ENCODE results near the gene PIGH. TPM values are rescaled to one million over a fixed set of nuclear protein-coding genes. Genes with fewer than 3 reads are reported as not detected.

PIGH gene
- total RNA-seq, 1 donor = 16.3 TPM

GRCh38 chr14:67643713-67644112, 43.6 kb upstream of the PIGH start:
- Histone ChIP-seq H2AFZ (ENCODE audit: low read length) (no peak overlapping the region), H3K9me3 (ENCODE audit: low read depth, low read length) (no peaks in the 10 kb centered on the region), H3K27ac (ENCODE audit: low read depth, low read length) (no peak overlapping the region), H4K20me1 (ENCODE audit: insufficient read depth, low read length) (no peaks in the 10 kb centered on the region), H3K4me2 (ENCODE audit: insufficient read depth, low read length) (no peak overlapping the region), H3K36me3 (ENCODE audit: insufficient read depth, low read length) (peaks cover 4% of the 10 kb centered on the region), H3K27me3 (ENCODE audit: insufficient read depth, low read length) (no peaks in the 10 kb centered on the region), H3K4me3 (ENCODE audit: insufficient read depth, low read length) (no peak overlapping the region), H3K79me2 (ENCODE audit: insufficient read depth, low read length) (no peaks in the 10 kb centered on the region), H3K4me1 (ENCODE audit: insufficient read depth, low read length) (no peaks in the 10 kb centered on the region)
- TF ChIP-seq CTCF (IDR thresholded peaks at IDR 0.05; ENCODE audit: extremely low read depth, low read depth, low read length) = no peak
- no peak for DNase-seq (ENCODE audit: insufficient read length, low spot score, missing footprints)

GRCh38 chr14:67641902-67642749, 42.1 kb upstream of the PIGH start:
- H3K9me3 ChIP-seq (ENCODE audit: low read depth, low read length) = no peaks in the 10 kb centered on the region
- no peaks in the 10 kb centered on the region for H3K79me2 ChIP-seq (ENCODE audit: insufficient read depth, low read length)
- H4K20me1 ChIP-seq (ENCODE audit: insufficient read depth, low read length) = no peaks in the 10 kb centered on the region
- H3K4me2 ChIP-seq (ENCODE audit: insufficient read depth, low read length) = no peak overlapping the region
- H2AFZ ChIP-seq (ENCODE audit: low read length) = no peak overlapping the region
- H3K4me1 ChIP-seq (ENCODE audit: insufficient read depth, low read length) = no peaks in the 10 kb centered on the region
- no peak overlapping the region for H3K4me3 ChIP-seq (ENCODE audit: insufficient read depth, low read length)
- DNase-seq (ENCODE audit: insufficient read length, low spot score, missing footprints) = no peak
- TF ChIP-seq CTCF (IDR thresholded peaks at IDR 0.05; ENCODE audit: extremely low read depth, low read depth, low read length) = no peak
- no peaks in the 10 kb centered on the region for H3K36me3 ChIP-seq (ENCODE audit: insufficient read depth, low read length)
- H3K27ac ChIP-seq (ENCODE audit: low read depth, low read length) = no peak overlapping the region
- H3K27me3 ChIP-seq (ENCODE audit: insufficient read depth, low read length) = no peaks in the 10 kb centered on the region

GRCh38 chr14:67641480-67641879, 41.4 kb upstream of the PIGH start:
- H3K79me2 ChIP-seq (ENCODE audit: insufficient read depth, low read length) = no peaks in the 10 kb centered on the region
- no peak for DNase-seq (ENCODE audit: insufficient read length, low spot score, missing footprints)
- TF ChIP-seq CTCF (IDR thresholded peaks at IDR 0.05; ENCODE audit: extremely low read depth, low read depth, low read length) = no peak
- no peaks in the 10 kb centered on the region for H4K20me1 ChIP-seq (ENCODE audit: insufficient read depth, low read length)
- H3K27me3 ChIP-seq (ENCODE audit: insufficient read depth, low read length) = no peaks in the 10 kb centered on the region
- H3K9me3 ChIP-seq (ENCODE audit: low read depth, low read length) = no peaks in the 10 kb centered on the region
- no peaks in the 10 kb centered on the region for H3K4me1 ChIP-seq (ENCODE audit: insufficient read depth, low read length)
- H2AFZ ChIP-seq (ENCODE audit: low read length) = no peak overlapping the region
- H3K27ac ChIP-seq (ENCODE audit: low read depth, low read length) = no peak overlapping the region
- H3K4me2 ChIP-seq (ENCODE audit: insufficient read depth, low read length) = no peak overlapping the region
- no peaks in the 10 kb centered on the region for H3K36me3 ChIP-seq (ENCODE audit: insufficient read depth, low read length)
- H3K4me3 ChIP-seq (ENCODE audit: insufficient read depth, low read length) = no peak overlapping the region

- no peaks in the 10 kb centered on the region for H3K9me3 ChIP-seq (ENCODE audit: low read depth, low read length)
- H2AFZ ChIP-seq (ENCODE audit: low read length) = no peak overlapping the region
- TF ChIP-seq CTCF (IDR thresholded peaks at IDR 0.05; ENCODE audit: extremely low read depth, low read depth, low read length) = no peak
- no peaks in the 10 kb centered on the region for H4K20me1 ChIP-seq (ENCODE audit: insufficient read depth, low read length)
- no peak overlapping the region for H3K4me2 ChIP-seq (ENCODE audit: insufficient read depth, low read length)
- H3K36me3 ChIP-seq (ENCODE audit: insufficient read depth, low read length) = no peaks in the 10 kb centered on the region
- no peak overlapping the region for H3K27ac ChIP-seq (ENCODE audit: low read depth, low read length)
- H3K4me3 ChIP-seq (ENCODE audit: insufficient read depth, low read length) = no peak overlapping the region
- no peak for DNase-seq (ENCODE audit: insufficient read length, low spot score, missing footprints)
- no peaks in the 10 kb centered on the region for H3K79me2 ChIP-seq (ENCODE audit: insufficient read depth, low read length)
- no peaks in the 10 kb centered on the region for H3K27me3 ChIP-seq (ENCODE audit: insufficient read depth, low read length)
- no peaks in the 10 kb centered on the region for H3K4me1 ChIP-seq (ENCODE audit: insufficient read depth, low read length)
Observed at GRCh38 chr14:67638642-67639041, 38.6 kb upstream of the PIGH start.

Data from osteoblast (primary cell).